ENCODE results near the gene PDCL3.
A peak's percentile ranks its signal among the peaks of the same experiment; 100 is the strongest.

PDCL3 gene

GRCh38 chr2:100541404-100541803 is 21.4 kb upstream of the PDCL3 start:
- Mint-ChIP-seq H3K27me3 (peaks cover 2 to 9% of the 10 kb centered on the region in 2 donors), H3K27ac (no peak overlapping the region), H3K4me1 (ENCODE audit: low read depth in 2 of 2) (peaks cover 0 to 2% of the 10 kb centered on the region in 2 donors), H3K36me3 (ENCODE audit: insufficient read depth) (no peaks in the 10 kb centered on the region), H3K4me3 (no peak overlapping the region), H3K9me3 (no peaks in the 10 kb centered on the region)
- ATAC-seq (replicated peaks) (no peak), DNase-seq (no peak)

- no peak for ATAC-seq (replicated peaks)
- H3K9me3 Mint-ChIP-seq, result no peaks in the 10 kb centered on the region
- peaks cover 9 to 19% of the 10 kb centered on the region in 2 donors for H3K27me3 Mint-ChIP-seq
- no peak overlapping the region for H3K4me3 Mint-ChIP-seq
- no peaks in the 10 kb centered on the region for H3K36me3 Mint-ChIP-seq (ENCODE audit: insufficient read depth)
- peaks cover 0 to 2% of the 10 kb centered on the region in 2 donors for H3K4me1 Mint-ChIP-seq (ENCODE audit: low read depth in 2 of 2)
- no peak for DNase-seq
- no peak overlapping the region for H3K27ac Mint-ChIP-seq
These were observed 20.4 kb upstream of the PDCL3 start for GRCh38 chr2:100542418-100542817.

- no peak overlapping the region for H3K27ac Mint-ChIP-seq
- peaks cover 22 to 36% of the 10 kb centered on the region in 2 donors for H3K27me3 Mint-ChIP-seq
- no peak for ATAC-seq (replicated peaks)
- H3K4me1 Mint-ChIP-seq (ENCODE audit: low read depth in 2 of 2), result peaks cover 0 to 2% of the 10 kb centered on the region in 2 donors
- H3K4me3 Mint-ChIP-seq, result no peak overlapping the region
- H3K9me3 Mint-ChIP-seq, result no peaks in the 10 kb centered on the region
- H3K36me3 Mint-ChIP-seq (ENCODE audit: insufficient read depth), result no peaks in the 10 kb centered on the region
- DNase-seq, result no peak
These were observed 17.7 kb upstream of the PDCL3 start for GRCh38 chr2:100544911-100545596.

- ATAC-seq (replicated peaks) (no peak), DNase-seq (no peak)
- Mint-ChIP-seq H3K4me1 (ENCODE audit: low read depth in 2 of 2) (no peaks in the 10 kb centered on the region), H3K9me3 (no peaks in the 10 kb centered on the region), H3K36me3 (ENCODE audit: insufficient read depth) (no peaks in the 10 kb centered on the region), H3K27me3 (peaks cover 22 to 36% of the 10 kb centered on the region in 2 donors), H3K4me3 (no peak overlapping the region), H3K27ac (no peak overlapping the region)
These were observed 16.3 kb upstream of the PDCL3 start for GRCh38 chr2:100546469-100546868.

- no peaks in the 10 kb centered on the region for H3K9me3 Mint-ChIP-seq
- no peak overlapping the region for H3K4me3 Mint-ChIP-seq
- no peak for DNase-seq
- no peaks in the 10 kb centered on the region for H3K36me3 Mint-ChIP-seq (ENCODE audit: insufficient read depth)
- H3K27me3 Mint-ChIP-seq, result peaks cover 22 to 36% of the 10 kb centered on the region in 2 donors
- no peaks in the 10 kb centered on the region for H3K4me1 Mint-ChIP-seq (ENCODE audit: low read depth in 2 of 2)
- no peak for ATAC-seq (replicated peaks)
- no peak overlapping the region for H3K27ac Mint-ChIP-seq
These were observed 14.0 kb upstream of the PDCL3 start for GRCh38 chr2:100548771-100549170.

GRCh38 chr2:100551303-100551702 is 11.5 kb upstream of the PDCL3 start:
- no peak for ATAC-seq (replicated peaks)

GRCh38 chr2:100554798-100555407 is 7.9 kb upstream of the PDCL3 start:
- peak in 2 of 3 experiments; percentile 6 to 20 for DNase-seq

More at GRCh38 chr2:100551303-100551702, 11.5 kb upstream of the PDCL3 start:
- H3K4me1 Mint-ChIP-seq (ENCODE audit: low read depth in 2 of 2), result peaks cover 11 to 14% of the 10 kb centered on the region in 2 donors
- peaks cover 21 to 28% of the 10 kb centered on the region in 2 donors for H3K27me3 Mint-ChIP-seq
- H3K9me3 Mint-ChIP-seq, result no peaks in the 10 kb centered on the region
- H3K4me3 Mint-ChIP-seq, result no peak overlapping the region
- H3K27ac Mint-ChIP-seq, result no peak overlapping the region
- DNase-seq, result no peak
- no peaks in the 10 kb centered on the region for H3K36me3 Mint-ChIP-seq (ENCODE audit: insufficient read depth)

GRCh38 chr2:100556746-100557145 is 6.0 kb upstream of the PDCL3 start:
- ATAC-seq (replicated peaks) (no peak), DNase-seq (no peak)
- Mint-ChIP-seq H3K36me3 (ENCODE audit: insufficient read depth) (no peaks in the 10 kb centered on the region), H3K27ac (no peak overlapping the region), H3K4me1 (ENCODE audit: low read depth in 2 of 2) (peaks cover 13 to 18% of the 10 kb centered on the region in 2 donors), H3K27me3 (no peaks in the 10 kb centered on the region), H3K9me3 (no peaks in the 10 kb centered on the region), H3K4me3 (no peak overlapping the region)

More at GRCh38 chr2:100554798-100555407, 7.9 kb upstream of the PDCL3 start:
- Mint-ChIP-seq H3K4me3 (peak overlapping the region; percentile 9 to 58), H3K4me1 (ENCODE audit: low read depth in 2 of 2) (peaks cover 11 to 14% of the 10 kb centered on the region in 2 donors), H3K9me3 (no peaks in the 10 kb centered on the region), H3K27ac (peak overlapping the region; percentile 78 to 89), H3K36me3 (ENCODE audit: insufficient read depth) (no peaks in the 10 kb centered on the region), H3K27me3 (no peaks in the 10 kb centered on the region)
- ATAC-seq (replicated peaks), result peak; percentile 67

GRCh38 chr2:100560216-100560830 is 2.5 kb upstream of the PDCL3 start:
- Mint-ChIP-seq H3K27me3 (no peaks in the 10 kb centered on the region), H3K27ac (peak overlapping the region in 1 of 2 donors; percentile 98), H3K36me3 (ENCODE audit: insufficient read depth) (peaks cover 10% of the 10 kb centered on the region), H3K4me3 (no peak overlapping the region), H3K4me1 (ENCODE audit: low read depth in 2 of 2) (peaks cover 12 to 18% of the 10 kb centered on the region in 2 donors), H3K9me3 (no peaks in the 10 kb centered on the region)
- ATAC-seq (replicated peaks) (no peak), DNase-seq (no peak)

- peaks cover 13% of the 10 kb centered on the region for H3K36me3 Mint-ChIP-seq (ENCODE audit: insufficient read depth)
- no peaks in the 10 kb centered on the region for H3K9me3 Mint-ChIP-seq
- no peak for ATAC-seq (replicated peaks)
- no peak for DNase-seq
- no peaks in the 10 kb centered on the region for H3K27me3 Mint-ChIP-seq
- H3K4me1 Mint-ChIP-seq (ENCODE audit: low read depth in 2 of 2), result peaks cover 17 to 18% of the 10 kb centered on the region in 2 donors
- peak overlapping the region; percentile 96 to 98 for H3K27ac Mint-ChIP-seq
- H3K4me3 Mint-ChIP-seq, result peak overlapping the region in 1 of 2 donors; percentile 18
These were observed 1.6 kb upstream of the PDCL3 start for GRCh38 chr2:100561191-100561590.

- H3K27ac Mint-ChIP-seq, result peak overlapping the region; percentile 96 to 98
- ATAC-seq (replicated peaks), result peak; percentile 0
- H3K4me3 Mint-ChIP-seq, result peak overlapping the region; percentile 93
- H3K27me3 Mint-ChIP-seq, result no peaks in the 10 kb centered on the region
- peaks cover 22 to 25% of the 10 kb centered on the region in 2 donors for H3K4me1 Mint-ChIP-seq (ENCODE audit: low read depth in 2 of 2)
- DNase-seq, result no peak
- peaks cover 35% of the 10 kb centered on the region for H3K36me3 Mint-ChIP-seq (ENCODE audit: insufficient read depth)
- no peaks in the 10 kb centered on the region for H3K9me3 Mint-ChIP-seq
These were observed 834 bp downstream of the PDCL3 start for GRCh38 chr2:100563407-100564247.

- peaks cover 70% of the 10 kb centered on the region for H3K36me3 Mint-ChIP-seq (ENCODE audit: insufficient read depth)
- H3K27ac Mint-ChIP-seq, result no peak overlapping the region
- DNase-seq, result no peak
- no peak overlapping the region for H3K4me3 Mint-ChIP-seq
- no peaks in the 10 kb centered on the region for H3K9me3 Mint-ChIP-seq
- no peak for ATAC-seq (replicated peaks)
- peaks cover 10 to 27% of the 10 kb centered on the region in 2 donors for H3K4me1 Mint-ChIP-seq (ENCODE audit: low read depth in 2 of 2)
- no peaks in the 10 kb centered on the region for H3K27me3 Mint-ChIP-seq
These were observed 6.2 kb downstream of the PDCL3 start for GRCh38 chr2:100568989-100569388.

GRCh38 chr2:100571668-100572067 is 8.9 kb downstream of the PDCL3 start:
- H3K36me3 Mint-ChIP-seq (ENCODE audit: insufficient read depth), result peaks cover 84% of the 10 kb centered on the region
- no peaks in the 10 kb centered on the region for H3K9me3 Mint-ChIP-seq
- peaks cover 6 to 20% of the 10 kb centered on the region in 2 donors for H3K4me1 Mint-ChIP-seq (ENCODE audit: low read depth in 2 of 2)
- H3K27ac Mint-ChIP-seq, result no peak overlapping the region
- no peak overlapping the region for H3K4me3 Mint-ChIP-seq
- DNase-seq, result no peak
- no peaks in the 10 kb centered on the region for H3K27me3 Mint-ChIP-seq
- no peak for ATAC-seq (replicated peaks)
